ENCODE data around the gene SCD. TPM values are rescaled to one million over a fixed set of nuclear protein-coding genes. Genes with fewer than 3 reads are reported as not detected.
A peak's percentile ranks its signal among the peaks of the same experiment; 100 is the strongest.

Gene SCD
- total and polyA plus RNA-seq, 9 of the 15 experiments (the other 6 are each of a cell fraction or from before 2014, with no cell fraction given), result 114 to 486 (median 188) TPM

DNA sequence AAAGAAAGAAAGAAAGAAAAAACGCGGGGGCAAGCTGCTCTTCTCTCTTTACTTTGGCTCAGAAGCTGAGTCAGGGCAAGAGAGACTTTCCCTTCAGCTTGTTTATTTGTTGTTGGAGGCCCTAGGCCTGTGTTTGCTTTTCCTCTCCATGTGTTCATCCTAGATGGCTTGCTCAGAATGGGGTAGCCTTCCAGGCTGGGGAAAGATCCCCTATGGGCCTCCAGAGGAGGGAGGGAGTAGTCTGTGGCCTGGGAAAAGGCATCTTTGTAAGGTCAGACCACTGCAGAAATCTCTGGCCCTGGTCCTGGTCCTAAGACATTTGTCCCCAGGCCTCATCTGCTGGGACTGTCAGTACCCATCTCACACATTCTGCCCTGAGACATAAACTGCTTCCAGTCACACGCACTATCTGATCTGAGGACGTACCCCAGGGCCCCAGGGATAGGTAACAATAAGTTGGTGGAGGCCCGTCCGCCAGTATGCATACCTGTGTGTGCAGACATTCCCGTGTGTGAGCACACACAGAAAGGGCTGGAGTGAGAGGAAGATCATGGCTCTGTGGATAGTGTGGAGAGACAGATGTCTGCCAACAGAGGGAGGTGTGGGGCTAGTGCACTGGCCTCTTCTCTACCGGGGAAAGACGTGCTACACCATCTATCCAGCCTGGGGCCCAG, 4.9 kb upstream of the SCD start (continued):
- TF ChIP-seq, protein P1, sequence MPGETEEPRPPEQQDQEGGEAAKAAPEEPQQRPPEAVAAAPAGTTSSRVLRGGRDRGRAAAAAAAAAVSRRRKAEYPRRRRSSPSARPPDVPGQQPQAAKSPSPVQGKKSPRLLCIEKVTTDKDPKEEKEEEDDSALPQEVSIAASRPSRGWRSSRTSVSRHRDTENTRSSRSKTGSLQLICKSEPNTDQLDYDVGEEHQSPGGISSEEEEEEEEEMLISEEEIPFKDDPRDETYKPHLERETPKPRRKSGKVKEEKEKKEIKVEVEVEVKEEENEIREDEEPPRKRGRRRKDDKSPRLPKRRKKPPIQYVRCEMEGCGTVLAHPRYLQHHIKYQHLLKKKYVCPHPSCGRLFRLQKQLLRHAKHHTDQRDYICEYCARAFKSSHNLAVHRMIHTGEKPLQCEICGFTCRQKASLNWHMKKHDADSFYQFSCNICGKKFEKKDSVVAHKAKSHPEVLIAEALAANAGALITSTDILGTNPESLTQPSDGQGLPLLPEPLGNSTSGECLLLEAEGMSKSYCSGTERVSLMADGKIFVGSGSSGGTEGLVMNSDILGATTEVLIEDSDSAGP (CRISPR knock-in tag; IDR thresholded peaks at IDR 0.05), result no peak
- TF ChIP-seq SMARCA4 (IDR thresholded peaks at IDR 0.05), result peak; percentile 56; the same call in 1 of the 2 replicates
- no peak for TF ChIP-seq PCBP1 (IDR thresholded peaks at IDR 0.05; ENCODE audit: low read depth, low read length, poor library complexity, severe bottlenecking)
- no peak for TF ChIP-seq ZNF436 (CRISPR knock-in tag; IDR thresholded peaks at IDR 0.05)
- no peak for TF ChIP-seq DNMT1 (IDR thresholded peaks at IDR 0.05)
- TF ChIP-seq ZNF431 (CRISPR knock-in tag; IDR thresholded peaks at IDR 0.05), result no peak
- TF ChIP-seq MCM5 (IDR thresholded peaks at IDR 0.05; ENCODE audit: low read depth), result no peak
- no peak for TF ChIP-seq RFX1 (IDR thresholded peaks at IDR 0.05)
- TF ChIP-seq STAT5A (IDR thresholded peaks at IDR 0.05; ENCODE audit: borderline replicate concordance, low read length), result no peak
- TF ChIP-seq SMAD3 (CRISPR knock-in tag; conservative IDR thresholded peaks at IDR 0.05), result no peak
- no peak for TF ChIP-seq SRF (CRISPR knock-in tag; IDR thresholded peaks at IDR 0.05)
- no peak for TF ChIP-seq TBL1XR1 (IDR thresholded peaks at IDR 0.05; ENCODE audit: low read length in 2 of 2)
- TF ChIP-seq, protein P2, sequence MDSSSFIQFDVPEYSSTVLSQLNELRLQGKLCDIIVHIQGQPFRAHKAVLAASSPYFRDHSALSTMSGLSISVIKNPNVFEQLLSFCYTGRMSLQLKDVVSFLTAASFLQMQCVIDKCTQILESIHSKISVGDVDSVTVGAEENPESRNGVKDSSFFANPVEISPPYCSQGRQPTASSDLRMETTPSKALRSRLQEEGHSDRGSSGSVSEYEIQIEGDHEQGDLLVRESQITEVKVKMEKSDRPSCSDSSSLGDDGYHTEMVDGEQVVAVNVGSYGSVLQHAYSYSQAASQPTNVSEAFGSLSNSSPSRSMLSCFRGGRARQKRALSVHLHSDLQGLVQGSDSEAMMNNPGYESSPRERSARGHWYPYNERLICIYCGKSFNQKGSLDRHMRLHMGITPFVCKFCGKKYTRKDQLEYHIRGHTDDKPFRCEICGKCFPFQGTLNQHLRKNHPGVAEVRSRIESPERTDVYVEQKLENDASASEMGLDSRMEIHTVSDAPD (CRISPR knock-in tag; IDR thresholded peaks at IDR 0.05), result no peak
- TF ChIP-seq SMARCB1 (IDR thresholded peaks at IDR 0.05; ENCODE audit: insufficient read length, low read depth), result no peak
- TF ChIP-seq, protein P3, sequence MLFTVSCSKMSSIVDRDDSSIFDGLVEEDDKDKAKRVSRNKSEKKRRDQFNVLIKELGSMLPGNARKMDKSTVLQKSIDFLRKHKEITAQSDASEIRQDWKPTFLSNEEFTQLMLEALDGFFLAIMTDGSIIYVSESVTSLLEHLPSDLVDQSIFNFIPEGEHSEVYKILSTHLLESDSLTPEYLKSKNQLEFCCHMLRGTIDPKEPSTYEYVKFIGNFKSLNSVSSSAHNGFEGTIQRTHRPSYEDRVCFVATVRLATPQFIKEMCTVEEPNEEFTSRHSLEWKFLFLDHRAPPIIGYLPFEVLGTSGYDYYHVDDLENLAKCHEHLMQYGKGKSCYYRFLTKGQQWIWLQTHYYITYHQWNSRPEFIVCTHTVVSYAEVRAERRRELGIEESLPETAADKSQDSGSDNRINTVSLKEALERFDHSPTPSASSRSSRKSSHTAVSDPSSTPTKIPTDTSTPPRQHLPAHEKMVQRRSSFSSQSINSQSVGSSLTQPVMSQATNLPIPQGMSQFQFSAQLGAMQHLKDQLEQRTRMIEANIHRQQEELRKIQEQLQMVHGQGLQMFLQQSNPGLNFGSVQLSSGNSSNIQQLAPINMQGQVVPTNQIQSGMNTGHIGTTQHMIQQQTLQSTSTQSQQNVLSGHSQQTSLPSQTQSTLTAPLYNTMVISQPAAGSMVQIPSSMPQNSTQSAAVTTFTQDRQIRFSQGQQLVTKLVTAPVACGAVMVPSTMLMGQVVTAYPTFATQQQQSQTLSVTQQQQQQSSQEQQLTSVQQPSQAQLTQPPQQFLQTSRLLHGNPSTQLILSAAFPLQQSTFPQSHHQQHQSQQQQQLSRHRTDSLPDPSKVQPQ (CRISPR knock-in tag; IDR thresholded peaks at IDR 0.05; ENCODE audit: borderline replicate concordance), result no peak
- TF ChIP-seq RBM17 (IDR thresholded peaks at IDR 0.05; ENCODE audit: borderline replicate concordance, low read depth, low read length), result no peak
- no peak for TF ChIP-seq LARP7 (IDR thresholded peaks at IDR 0.05)
- TF ChIP-seq NUFIP1 (IDR thresholded peaks at IDR 0.05; ENCODE audit: partially characterized antibody), result no peak
- TF ChIP-seq BHLHE40 (IDR thresholded peaks at IDR 0.05; ENCODE audit: low read length), result 0 out of 2 replicates have a peak, but pooled peaks have one; percentile 37
- TF ChIP-seq PURB (CRISPR knock-in tag; IDR thresholded peaks at IDR 0.05; ENCODE audit: low read depth), result no peak
- no peak for TF ChIP-seq ILF3 (IDR thresholded peaks at IDR 0.05; ENCODE audit: borderline replicate concordance)
- TF ChIP-seq PRPF4 (IDR thresholded peaks at IDR 0.05; ENCODE audit: insufficient read depth, low read depth, low read length, poor library complexity, severe bottlenecking), result no peak
- no peak for TF ChIP-seq SAFB2 (IDR thresholded peaks at IDR 0.05; ENCODE audit: borderline replicate concordance, low read depth, low read length, severe bottlenecking)
- TF ChIP-seq OTX1 (CRISPR knock-in tag; IDR thresholded peaks at IDR 0.05), result no peak
- TF ChIP-seq ZNF695 (CRISPR knock-in tag; IDR thresholded peaks at IDR 0.05), result no peak
